HPDE6-E6E7 (cell line): ENCODE measurements around the gene GBE1.
"Not testable (repeated sequence)": the region's sequence is repeated elsewhere in the genome, so short reads cannot be mapped to it uniquely, and the experiment has no call there.

Experiments used
- DNase-seq: peaks from one replicate; pipeline ENCODE4 v3.0.0; 2011; ENCODE audit warnings: missing footprints; ENCODE audit errors: extremely low spot score

The GBE1 gene

DNA sequence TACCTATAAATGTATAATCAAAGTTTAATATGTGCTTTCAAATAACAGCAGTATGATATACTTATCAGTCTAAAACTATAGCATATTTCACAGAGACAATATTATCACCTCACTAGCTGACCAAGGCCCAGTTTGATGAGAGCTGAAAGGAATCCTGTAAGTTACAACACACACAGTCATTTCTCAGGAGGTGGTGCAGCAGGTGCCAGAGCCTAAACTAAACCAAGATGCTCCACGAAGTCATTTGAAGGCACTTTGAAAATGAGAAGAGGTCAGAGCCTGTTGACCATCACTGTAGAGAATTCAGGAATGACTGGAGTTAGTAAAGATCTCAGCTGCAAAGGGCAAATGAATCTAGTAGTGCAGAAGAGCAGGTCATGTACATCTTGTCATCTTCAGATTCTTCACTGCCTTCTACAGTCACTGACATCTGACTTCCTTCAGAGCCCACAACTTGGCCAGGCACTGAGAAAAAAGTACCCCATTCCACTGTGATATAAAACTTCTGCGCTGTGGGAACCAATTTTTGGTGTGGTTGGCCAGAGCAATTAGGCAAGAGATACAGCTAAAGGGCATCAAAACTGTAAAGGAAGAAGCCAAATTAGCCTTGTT is 7.9 kb downstream of the GBE1 start:
- DNase-seq = no peak

DNA sequence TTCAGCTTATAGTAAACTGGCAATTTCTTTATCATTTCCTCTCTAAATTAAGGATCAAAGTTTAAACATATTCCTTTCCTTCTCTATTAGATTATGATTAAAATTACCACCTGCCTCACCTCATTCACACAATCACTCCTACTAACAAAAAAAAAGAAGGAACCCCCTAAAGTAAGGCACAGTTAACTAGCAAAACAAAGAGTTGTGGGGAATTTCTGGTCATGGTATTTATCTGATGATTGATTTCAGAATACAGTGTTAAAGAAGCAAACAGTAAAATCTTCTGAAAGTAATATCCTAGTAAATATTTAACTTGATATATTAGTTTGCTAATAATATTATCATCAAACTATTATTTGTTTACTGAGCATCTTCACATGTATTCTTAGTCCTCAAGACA is 8.8 kb downstream of the GBE1 start:
- no peak for DNase-seq

DNA sequence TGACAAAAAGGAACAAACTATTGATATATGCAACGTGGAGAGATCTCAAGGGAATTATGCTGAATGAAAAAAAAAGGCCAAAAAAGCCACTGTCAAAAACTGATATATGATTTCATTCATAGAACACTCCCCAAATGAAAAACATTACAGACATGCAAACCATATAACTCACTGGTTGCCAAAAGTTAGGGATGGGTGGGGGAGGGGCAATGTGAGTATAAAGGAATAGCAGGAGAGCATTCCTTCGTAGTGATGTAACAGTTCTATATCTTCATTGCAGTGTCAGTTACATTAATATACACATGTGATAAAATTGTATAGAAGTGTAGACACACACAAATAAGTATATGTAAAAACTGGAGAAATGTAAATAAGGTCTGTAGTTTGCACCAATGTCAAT is 12.2 kb downstream of the GBE1 start:
- DNase-seq = no peak

DNA sequence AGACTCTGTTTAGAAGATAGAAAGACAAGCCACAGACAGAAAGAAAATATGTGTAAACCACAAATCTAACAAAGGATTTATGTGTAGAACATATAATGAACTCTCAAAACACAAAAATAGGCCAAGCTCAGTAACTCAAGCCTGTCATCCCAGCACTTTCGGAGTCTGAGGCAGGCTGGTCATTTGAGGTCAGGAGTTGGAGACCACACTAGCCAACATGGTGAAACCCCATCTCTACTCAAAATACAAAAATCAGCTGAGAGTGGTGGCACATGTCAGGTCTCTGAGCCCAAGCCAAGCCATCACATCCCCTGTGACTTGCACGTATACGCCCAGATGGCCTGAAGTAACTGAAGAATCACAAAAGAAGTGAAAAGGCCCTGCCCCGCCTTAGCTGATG is 14.2 kb downstream of the GBE1 start:
- not testable (repeated sequence) for DNase-seq

DNA sequence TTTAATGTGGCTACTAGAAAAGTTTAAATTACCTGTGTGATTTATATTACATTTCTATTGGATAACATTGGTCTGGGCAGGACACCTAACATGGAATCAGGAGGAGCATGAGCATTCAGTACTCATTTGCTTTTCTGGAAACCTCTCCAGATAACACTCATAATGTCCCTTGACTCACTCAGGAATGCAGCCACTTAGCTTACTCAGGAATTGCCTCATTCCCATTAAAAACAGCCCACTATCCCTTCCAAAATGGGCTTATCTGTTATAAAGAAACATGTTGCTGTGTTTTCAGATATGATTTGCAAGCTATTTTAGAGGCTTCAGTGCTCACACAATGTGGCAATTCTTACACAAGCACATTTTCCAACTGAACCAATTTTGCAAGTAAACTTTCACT is 17.1 kb downstream of the GBE1 start:
- no peak for DNase-seq

DNA sequence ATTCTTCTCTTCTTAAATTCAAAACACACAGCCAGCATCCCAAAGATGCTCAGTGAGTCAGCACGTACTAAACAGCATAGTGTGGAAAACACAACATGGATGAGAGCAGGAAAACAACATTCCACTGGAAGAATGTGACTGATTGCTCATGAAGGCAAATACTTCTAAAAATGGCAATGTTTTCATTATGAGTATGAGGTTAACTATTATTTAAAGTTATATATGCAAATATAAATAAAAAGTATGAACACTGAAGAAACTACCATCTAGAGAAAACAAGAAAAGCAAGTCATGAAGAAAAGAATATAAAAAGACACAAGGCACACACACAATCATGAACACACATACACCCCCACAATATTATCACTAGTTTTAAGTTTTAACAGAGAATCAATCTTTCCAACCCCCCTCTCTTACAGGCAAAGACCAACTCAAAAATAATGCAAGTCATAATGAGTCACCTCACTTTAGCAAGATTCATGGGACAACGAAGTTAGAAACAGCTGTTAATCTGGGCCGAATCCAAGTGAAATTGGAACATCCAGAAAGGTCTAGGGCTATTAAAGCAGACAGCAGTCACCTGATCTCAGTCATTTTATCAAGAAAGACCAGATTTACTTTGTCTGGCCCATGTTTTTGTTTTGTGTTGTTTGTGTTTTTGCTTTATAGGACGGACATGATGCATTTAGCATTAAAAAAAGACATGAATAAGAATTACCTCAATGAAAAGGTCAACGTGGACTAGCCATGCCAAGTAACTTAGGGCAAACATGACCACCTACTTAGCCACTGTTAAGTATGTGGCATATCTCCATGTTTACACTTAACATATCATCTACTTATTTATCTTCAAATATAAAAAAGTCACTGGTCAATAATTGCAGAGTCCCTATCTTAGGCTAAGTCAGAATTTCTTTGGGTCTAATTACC is 18.1 kb downstream of the GBE1 start:
- DNase-seq = no peak

DNA sequence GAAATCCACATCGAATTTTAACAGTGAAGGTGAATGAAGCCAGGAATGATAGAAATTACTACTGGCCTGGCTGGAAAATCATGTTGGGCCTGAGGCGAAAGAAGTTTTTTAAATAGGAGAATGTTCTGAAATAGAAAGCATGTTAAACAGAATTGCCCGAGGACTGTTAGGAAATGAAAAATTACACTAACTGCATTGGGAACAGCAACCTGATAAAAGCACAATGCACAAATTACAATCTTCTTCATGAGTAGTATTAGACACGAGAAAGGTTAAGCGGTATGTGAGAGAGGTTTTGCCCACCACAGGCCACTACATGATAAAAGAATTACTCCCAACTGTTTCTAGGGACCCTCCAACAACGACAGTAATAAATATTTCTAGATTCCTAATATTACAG is 18.9 kb downstream of the GBE1 start:
- DNase-seq = no peak

DNA sequence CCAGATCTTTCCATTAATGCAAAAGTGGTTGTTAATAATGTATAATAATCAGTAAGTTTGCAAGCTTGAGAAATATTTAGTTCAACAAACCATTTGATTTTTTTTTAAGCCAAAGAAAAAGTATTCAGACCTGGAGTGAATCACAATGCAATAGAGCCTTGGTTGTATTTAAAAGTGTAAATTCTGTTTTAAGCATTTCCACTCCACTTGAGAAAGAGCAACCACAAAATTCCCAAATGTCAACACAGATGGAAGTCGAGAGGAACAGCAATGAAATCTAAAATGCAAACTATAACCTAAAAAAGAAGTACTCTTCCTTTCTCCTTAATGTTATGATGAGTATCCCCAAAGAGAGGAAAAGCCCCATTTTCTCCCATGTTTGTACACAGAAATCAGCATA is 20.2 kb downstream of the GBE1 start:
- DNase-seq = no peak

DNA sequence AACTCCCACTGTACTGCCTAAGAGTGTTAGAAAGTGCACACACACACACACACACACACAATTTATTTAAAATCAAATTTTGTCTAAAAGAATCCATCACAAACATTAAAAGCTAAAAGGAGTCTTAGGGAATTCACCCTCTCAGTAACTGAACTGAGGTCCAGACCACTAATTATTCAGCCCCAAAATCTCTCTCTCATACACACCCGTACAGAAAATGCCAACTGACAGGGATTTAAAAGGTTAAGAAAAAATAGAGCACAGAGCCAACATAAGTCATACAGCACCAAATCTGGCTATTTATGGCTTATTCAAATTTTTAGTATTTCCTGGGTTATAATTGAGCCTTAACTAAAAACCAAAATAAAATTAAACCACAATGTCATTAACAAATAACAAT is 20.7 kb downstream of the GBE1 start:
- DNase-seq = no peak

DNA sequence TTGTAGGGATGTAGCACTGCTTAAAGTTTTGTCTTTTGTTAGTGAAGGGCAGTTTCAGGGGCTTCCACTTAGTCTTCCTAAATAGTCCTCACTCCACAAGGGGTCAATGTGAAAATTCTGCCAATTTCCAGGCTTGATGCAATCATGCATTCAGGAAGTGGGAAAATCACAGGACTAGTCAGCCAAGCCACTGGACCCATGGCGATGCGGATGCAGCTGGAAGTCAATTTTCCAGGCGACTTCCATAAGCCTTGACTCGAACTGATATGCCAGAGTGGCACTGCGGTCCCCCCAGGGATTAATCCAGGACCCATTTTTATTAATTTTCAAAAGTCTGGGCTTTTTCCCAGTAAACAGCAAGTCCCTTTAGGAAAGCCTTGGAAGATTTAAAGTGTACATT is 26.1 kb downstream of the GBE1 start:
- no peak for DNase-seq

DNA sequence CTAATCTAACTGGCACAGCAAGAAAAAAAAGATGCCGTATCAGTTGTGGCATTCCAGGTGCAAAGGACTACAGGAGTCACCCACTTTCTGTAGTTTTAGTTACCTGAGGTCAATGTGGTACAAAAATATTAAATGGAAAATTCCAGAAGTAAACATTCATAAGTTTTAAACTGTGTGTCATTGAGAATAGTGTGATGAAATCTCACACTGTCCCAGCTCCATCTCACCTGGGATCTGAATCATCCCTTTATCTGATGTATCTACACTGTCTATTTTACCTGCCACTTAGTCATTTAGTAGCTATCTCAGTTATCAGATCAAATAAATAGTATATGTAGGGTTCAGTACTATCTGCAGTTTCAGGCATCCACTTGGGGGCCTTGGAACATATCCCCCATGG is 26.7 kb downstream of the GBE1 start:
- DNase-seq = no peak

DNA sequence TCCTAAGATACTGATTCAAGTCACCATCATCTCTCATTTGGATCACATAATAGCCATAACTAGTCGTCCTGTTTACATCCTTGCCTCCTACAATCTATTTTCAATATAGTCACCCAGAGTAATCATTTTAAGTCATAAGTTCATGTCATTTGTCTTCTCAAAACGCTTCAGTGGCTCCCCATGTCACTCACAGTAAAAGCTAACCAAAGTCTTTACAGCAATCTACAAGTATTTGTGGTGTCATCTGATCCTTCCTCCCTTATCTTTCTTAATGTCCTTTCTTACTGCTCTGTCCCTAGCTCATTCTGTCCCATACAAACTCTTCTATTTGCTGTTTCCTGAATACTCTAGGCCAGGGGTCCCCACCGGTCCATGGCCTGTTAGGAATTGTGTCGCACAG is 28.8 kb downstream of the GBE1 start:
- no peak for DNase-seq

DNA sequence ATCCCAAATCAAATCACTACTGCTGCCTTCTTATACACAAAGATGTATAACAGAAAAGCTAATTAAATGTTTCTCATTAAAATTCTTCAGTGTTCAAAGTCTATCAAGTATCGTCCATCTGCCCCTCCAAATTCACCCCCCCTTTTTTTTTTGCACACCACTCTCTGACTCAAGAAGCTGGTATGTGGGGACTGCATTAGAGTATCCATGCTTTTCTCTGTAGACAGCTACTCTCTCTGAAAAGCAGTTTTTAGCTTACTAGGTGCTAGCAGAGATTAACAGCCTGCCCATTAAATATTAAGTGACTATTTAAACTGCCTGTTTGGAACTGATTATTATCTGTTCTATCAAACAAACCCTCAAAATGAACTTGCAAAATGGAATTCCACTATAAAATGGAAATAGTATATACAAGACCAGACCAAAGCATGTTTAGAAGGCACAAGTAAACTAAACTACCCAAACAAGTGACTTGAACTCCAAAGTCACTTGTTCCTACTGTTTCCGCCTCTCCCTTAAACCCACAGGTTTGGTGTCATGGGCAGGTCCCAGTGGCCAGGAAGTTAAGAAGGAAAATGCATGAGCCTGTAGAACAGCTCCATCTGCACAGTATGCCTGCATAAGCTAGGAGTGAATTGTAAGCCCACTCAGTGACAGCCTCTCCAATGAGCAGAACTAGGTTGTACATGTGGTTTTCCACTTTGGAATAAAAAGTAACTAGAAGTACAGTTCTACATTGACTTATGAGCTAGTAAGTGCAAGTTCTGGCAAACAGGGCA is 32.5 kb downstream of the GBE1 start:
- no peak for DNase-seq

DNA sequence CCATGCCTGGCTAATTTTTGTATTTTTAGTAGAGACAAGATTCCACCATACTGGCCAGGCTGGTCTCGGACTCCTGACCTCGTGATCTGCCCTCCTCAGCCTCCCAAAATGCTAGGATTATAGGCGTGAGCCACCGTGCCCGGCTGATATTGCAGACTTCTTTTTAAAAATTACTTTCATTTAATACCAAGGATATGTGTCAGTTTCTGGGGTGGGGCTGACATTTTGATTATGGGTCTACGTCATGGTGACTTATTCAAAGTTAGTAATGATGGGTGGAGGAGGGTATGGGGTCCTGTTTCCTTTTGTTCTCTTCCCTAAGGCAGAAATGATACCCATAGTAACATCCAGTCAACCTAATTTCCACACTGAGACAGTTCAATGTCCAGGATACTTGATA is 34.7 kb downstream of the GBE1 start:
- DNase-seq = peak; percentile 1

DNA sequence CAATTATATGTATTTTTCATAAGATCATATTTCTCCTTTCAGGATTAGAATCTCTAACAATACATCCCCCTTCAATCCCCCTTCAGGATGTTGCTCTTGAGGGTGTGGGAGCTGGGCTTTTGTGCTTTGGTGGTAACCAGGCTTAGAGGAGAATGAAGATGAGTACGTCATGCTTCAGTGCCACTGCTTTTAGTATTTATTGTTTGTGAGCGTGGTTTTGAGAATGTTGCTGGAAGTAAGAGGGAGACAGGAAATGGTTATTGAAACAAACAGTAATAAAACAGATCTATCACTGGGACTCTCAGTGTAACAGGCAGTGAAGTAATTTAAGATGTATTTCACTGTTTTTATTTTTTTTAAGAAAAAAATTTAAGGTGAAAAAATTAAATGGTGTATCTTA is 35.3 kb downstream of the GBE1 start:
- DNase-seq = no peak

DNA sequence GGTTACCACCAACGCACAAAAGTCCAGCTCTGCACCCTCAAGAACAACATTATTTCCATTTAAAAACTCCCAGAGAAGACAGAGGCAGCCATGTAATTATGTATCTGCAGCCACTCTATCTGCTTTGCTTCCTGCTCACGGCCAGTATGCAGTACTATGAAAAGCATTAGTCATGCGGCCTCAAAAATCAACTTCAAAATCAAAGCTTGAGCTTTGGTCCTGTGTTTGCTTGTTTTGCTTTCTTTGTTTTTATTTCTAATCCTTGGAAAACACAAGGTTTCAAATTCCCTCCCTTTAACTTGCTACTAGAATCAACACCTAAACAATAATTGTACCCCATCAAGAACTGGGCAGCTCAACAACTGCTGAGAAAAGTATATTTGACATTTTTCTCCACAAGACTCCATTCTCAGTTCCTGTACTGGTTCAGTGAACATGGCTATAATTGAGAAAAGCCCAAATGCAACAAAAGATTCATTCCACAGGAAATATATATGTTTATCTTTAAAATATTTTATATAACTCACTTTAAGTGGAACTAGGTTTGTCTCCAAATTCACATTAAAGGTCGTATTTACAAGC is 37.6 kb downstream of the GBE1 start:
- peak; percentile 3 for DNase-seq

DNA sequence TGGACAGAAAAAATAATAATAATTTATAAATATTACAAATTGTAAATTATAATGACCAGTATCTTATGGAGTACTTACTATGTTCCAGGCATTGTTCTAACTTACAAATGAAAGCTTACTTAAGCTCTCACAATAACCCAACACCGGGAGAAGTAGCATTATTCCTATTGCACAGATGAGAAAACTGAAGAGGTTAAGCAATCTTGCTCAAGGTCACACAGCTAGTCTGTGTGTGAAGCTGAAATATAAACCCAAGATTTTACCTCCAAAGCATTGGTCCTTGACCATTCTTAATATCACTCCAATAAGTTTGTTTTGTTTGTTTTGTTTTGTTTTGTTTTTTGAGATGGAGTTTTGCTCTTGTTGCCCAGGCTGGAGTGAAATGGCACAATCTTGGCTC is 43.1 kb downstream of the GBE1 start:
- no peak for DNase-seq

DNA sequence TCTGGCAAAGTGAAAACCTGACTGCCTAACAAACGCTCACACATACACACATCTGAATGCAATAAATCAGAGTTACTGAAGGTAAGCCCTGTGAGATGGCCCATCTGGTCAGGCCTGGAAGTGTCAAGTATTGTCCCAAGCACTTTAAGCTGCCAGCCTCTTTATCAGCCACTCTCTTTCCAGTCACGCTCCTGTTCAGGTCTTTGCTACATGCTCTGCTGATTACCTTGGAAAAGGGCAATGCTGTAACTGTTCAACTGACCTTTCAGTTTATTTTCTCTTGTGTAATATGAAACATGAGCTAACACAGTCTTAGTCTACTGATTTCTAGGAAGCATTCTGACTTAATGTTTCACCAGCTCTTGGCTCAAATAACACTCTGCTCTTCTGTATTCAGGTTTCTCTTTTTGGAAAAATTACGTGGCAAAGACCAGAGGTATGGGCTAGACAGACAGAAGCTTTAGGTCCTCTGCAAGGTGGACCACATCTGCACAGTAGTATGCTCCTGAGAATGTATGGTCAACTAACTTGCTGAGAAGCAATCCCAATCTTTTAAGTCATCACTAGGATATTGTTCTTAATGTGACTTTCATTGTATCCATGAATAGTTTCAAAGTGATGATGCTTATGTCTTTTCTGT is 44.5 kb downstream of the GBE1 start:
- DNase-seq = no peak

DNA sequence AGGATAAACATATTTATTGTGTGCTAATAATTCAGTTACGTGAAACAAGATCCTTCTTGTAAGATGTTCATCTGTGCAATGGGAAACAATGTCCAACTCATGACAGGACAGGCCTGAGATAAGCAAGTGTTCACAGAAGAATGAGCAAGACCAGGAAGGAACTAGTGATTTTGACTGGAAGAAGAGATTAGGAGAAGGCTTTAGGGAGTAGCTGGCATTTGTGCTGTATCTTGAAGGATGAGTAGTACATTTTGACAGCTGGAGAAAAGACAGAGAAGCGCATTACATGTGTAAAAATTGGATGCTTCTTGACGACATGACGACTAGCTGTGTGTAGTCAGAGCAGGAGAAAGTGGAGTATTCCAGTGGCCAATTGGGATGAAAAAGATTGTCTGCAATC is 48.4 kb downstream of the GBE1 start:
- no peak for DNase-seq

DNA sequence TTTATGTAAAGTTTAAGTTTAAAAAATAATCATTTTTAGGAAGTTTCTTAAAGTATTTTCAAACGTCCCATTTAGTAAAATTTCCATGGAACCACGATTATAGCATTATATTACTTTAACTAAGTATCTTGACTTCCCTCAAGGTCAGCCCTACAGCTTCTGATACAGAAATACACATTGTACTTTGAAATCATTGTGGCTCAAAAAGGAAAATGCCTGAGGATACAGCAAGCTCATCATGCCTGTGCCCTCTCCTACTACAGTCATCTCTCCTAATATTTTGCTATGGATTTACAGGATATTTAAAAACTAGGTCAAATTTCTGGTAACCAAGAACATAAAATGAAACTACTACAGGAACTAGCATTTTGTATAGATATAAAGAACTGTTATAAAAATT is 51.8 kb downstream of the GBE1 start:
- no peak for DNase-seq

DNA sequence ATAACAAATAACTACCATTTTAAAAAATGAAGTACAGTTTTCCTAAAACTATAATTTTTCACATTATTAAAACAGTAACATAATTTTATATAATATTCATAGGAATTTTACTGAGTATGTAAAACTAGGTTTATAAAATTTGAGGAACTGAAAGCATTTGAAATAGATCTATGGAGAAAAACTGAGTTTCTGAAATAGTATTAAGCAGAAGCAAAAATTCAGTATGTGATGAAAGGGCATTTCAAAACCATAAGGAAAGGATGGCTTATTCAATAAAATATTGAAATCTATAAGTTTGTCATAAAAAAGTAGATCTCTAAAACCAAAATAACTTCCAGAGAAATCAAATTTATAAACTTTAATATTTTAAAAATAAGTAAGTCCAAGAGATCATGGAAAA is 53.4 kb downstream of the GBE1 start:
- no peak for DNase-seq

DNA sequence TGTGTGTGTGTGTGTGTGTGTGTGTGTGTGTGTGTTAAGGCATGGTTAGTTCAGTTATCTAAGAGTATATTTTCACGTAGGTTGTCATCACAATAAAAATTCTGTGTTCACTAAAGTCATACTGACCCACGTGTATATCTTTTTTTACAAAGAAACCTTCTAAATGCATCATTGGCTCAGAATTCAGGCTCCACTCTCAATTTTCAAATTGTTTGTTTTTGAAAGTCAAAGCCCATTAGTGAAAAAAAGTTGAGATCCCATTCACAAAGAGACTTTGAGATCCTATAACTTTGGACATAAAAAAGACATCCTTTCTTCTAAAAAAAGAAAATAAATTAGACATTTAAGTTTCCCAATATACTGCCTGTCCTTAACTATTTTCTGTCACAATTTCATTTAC is 59.3 kb downstream of the GBE1 start:
- no peak for DNase-seq
